GM23338 (cell line): ENCODE measurements around the gene MUC5B. TPM values are rescaled to one million over a fixed set of nuclear protein-coding genes. Genes with fewer than 3 reads are reported as not detected.

Experiments
- ATAC-seq: fragments of 200-7000 bp; cut with Tn5 transposase; 3 replicates; pipeline ENCODE4 v1.9.1; 2020
- DNase-seq: peaks from one replicate; pipeline ENCODE4 v3.0.0-alpha.2; 2015; ENCODE audit warnings: low spot score
- H2AFZ ChIP-seq: fragments of 200-600 bp; sonication (generic); 2 replicates; pipeline ENCODE4 v1.8.0; 2016; ENCODE audit warnings: antibody characterized with exemption, mild to moderate bottlenecking, moderate library complexity
- H3F3A ChIP-seq: fragments of 200-600 bp; sonication (generic); replicated peaks from 2 replicates; pipeline ENCODE4 v1.8.0; 2017; ENCODE audit warnings: antibody characterized with exemption, mixed run types, low read depth
- H3K27ac ChIP-seq: fragments of 200-600 bp; sonication (generic); 2 replicates; pipeline ENCODE4 v1.6.1; 2016; ENCODE audit warnings: low read depth
- H3K27me3 ChIP-seq: fragments of 200-600 bp; sonication (generic); 2 replicates; pipeline ENCODE4 v1.8.0; 2016; ENCODE audit warnings: mild to moderate bottlenecking, mixed run types, moderate library complexity; ENCODE audit not compliant: insufficient read depth
- H3K36me3 ChIP-seq: fragments of 200-600 bp; sonication (generic); 2 replicates; pipeline ENCODE4 v1.8.0; 2016; ENCODE audit warnings: mild to moderate bottlenecking; ENCODE audit not compliant: insufficient read depth
- H3K4me1 ChIP-seq: fragments of 200-600 bp; sonication (generic); 2 replicates; pipeline ENCODE4 v1.8.0; 2016; ENCODE audit warnings: mild to moderate bottlenecking, moderate library complexity; ENCODE audit not compliant: insufficient read depth
- H3K4me2 ChIP-seq: fragments of 200-600 bp; sonication (generic); 2 replicates; pipeline ENCODE4 v1.7.1; 2017; ENCODE audit warnings: mixed run types
- H3K4me3 ChIP-seq: fragments of 200-600 bp; sonication (generic); 2 replicates; pipeline ENCODE4 v1.6.1; 2016; ENCODE audit warnings: mixed run types
- H3K79me2 ChIP-seq: fragments of 200-600 bp; sonication (generic); replicated peaks from 2 replicates; pipeline ENCODE4 v1.8.0; 2017; ENCODE audit warnings: mild to moderate bottlenecking; ENCODE audit not compliant: insufficient read depth
- H3K9me2 ChIP-seq: fragments of 200-600 bp; sonication (generic); 2 replicates; pipeline ENCODE4 v1.8.0; 2017; ENCODE audit not compliant: insufficient read depth
- H4K20me1 ChIP-seq: fragments of 200-600 bp; sonication (generic); replicated peaks from 2 replicates; pipeline ENCODE4 v1.8.0; 2017; ENCODE audit warnings: mild to moderate bottlenecking; ENCODE audit not compliant: insufficient read depth
- H3K27ac Mint-ChIP-seq: 2 replicates; pipeline ENCODE4 v1.8.0; 2020; ENCODE audit warnings: inconsistent platforms, mild to moderate bottlenecking, moderate library complexity, mixed read lengths
- H3K27me3 Mint-ChIP-seq: 3 replicates; pipeline ENCODE4 v1.8.0; 2022; ENCODE audit warnings: low read depth, mild to moderate bottlenecking, moderate library complexity, mixed read lengths, inconsistent platforms; ENCODE audit not compliant: insufficient read depth, poor library complexity
- H3K36me3 Mint-ChIP-seq: 3 replicates; pipeline ENCODE4 v1.8.0; 2021; ENCODE audit warnings: low read depth, mild to moderate bottlenecking, inconsistent platforms, moderate library complexity, mixed read lengths
- H3K4me1 Mint-ChIP-seq: 3 replicates; pipeline ENCODE4 v1.8.0; 2020; ENCODE audit warnings: mild to moderate bottlenecking, inconsistent platforms, mixed read lengths
- H3K4me3 Mint-ChIP-seq: 3 replicates; pipeline ENCODE4 v1.8.0; 2021; ENCODE audit warnings: moderate library complexity, mild to moderate bottlenecking, inconsistent platforms, mixed read lengths
- H3K9me3 Mint-ChIP-seq: 3 replicates; pipeline ENCODE4 v1.8.0; 2020; ENCODE audit warnings: moderate library complexity, mild to moderate bottlenecking, inconsistent platforms, mixed read lengths
- CREB1 ChIP-seq: fragments of 250-450 bp; sonication (Bioruptor Pico); IDR thresholded peaks from 2 replicates; pipeline ENCODE4 v1.5.0; 2020; ENCODE audit warnings: low read depth, mild to moderate bottlenecking, moderate library complexity
- CTCF ChIP-seq, 2 experiments: fragments of 200-600 bp in 1 of 2; sonication (generic) in 1 of 2; conservative IDR thresholded peaks; 2 replicates each; pipeline versions ENCODE4 v1.5.1 to v1.6.1; 2016 to 2017; ENCODE audit warnings: antibody characterized with exemption in 2 of 2, low read depth in 2 of 2, mild to moderate bottlenecking in 2 of 2, moderate library complexity in 1 of 2
- ETS1 ChIP-seq: IDR thresholded peaks from 2 replicates; pipeline ENCODE4 v1.6.1; 2016; ENCODE audit warnings: antibody characterized with exemption
- EZH2 ChIP-seq: fragments of 200-600 bp; sonication (generic); IDR thresholded peaks from one replicate; pipeline ENCODE4 v1.8.0; 2017; ENCODE audit warnings: antibody characterized with exemption, mild to moderate bottlenecking, low read depth; ENCODE audit not compliant: unreplicated experiment
- EZH2phosphoT487 ChIP-seq: fragments of 200-600 bp; sonication (generic); IDR thresholded peaks from one replicate; pipeline ENCODE4 v1.8.1; 2018; ENCODE audit warnings: antibody characterized with exemption; ENCODE audit not compliant: unreplicated experiment
- NANOG ChIP-seq: IDR thresholded peaks from 2 replicates; pipeline ENCODE4 v1.6.1; 2016; ENCODE audit warnings: antibody characterized with exemption, borderline replicate concordance
- POLR2AphosphoS5 ChIP-seq: IDR thresholded peaks from 2 replicates; pipeline ENCODE4 v1.6.1; 2016; ENCODE audit warnings: antibody characterized with exemption, low read depth
- REST ChIP-seq: IDR thresholded peaks from one replicate; pipeline ENCODE4 v1.6.1; 2018; ENCODE audit warnings: antibody characterized with exemption; ENCODE audit not compliant: unreplicated experiment
- STAT1 ChIP-seq: IDR thresholded peaks from one replicate; pipeline ENCODE4 v1.6.1; 2016; ENCODE audit warnings: antibody characterized with exemption; ENCODE audit not compliant: unreplicated experiment
- ZNF114 ChIP-seq: fragments of 250-450 bp; sonication (Bioruptor Pico); IDR thresholded peaks from 2 replicates; pipeline ENCODE4 v1.5.0; 2020; ENCODE audit warnings: mild to moderate bottlenecking, moderate library complexity
- ZNF331 ChIP-seq: fragments of 250-450 bp; sonication (Bioruptor Pico); IDR thresholded peaks from 2 replicates; pipeline ENCODE4 v1.5.0; 2020; ENCODE audit warnings: low read depth, mild to moderate bottlenecking, moderate library complexity
- ZNF462 ChIP-seq: fragments of 250-450 bp; sonication (Bioruptor Pico); IDR thresholded peaks from 2 replicates; pipeline ENCODE4 v1.5.0; 2020; ENCODE audit warnings: mild to moderate bottlenecking, moderate library complexity
- polyA plus RNA-seq: library from polyadenylated mRNA; unstranded; fragments of >200 nt; fragmentation: Nextera tagmentation; extraction: Ambion mirVana; gene quantifications from 2 replicates; pipeline ENCODE4 v1.2.1, GENCODE V29; 2016
- total RNA-seq: library from RNA; depleted of rRNA; stranded (reverse); fragments of >200 nt; shearing (Covaris generic); gene quantifications from 2 replicates; pipeline ENCODE4 v1.2.3, GENCODE V29; 2014

MUC5B gene
- total and polyA plus RNA-seq, 2 experiments from 2014 or later: 0.18 to 0.90 TPM

- H3K27ac ChIP-seq: no peak overlapping the region
- H3K36me3 Mint-ChIP-seq: peaks cover 7% of the 10 kb centered on the region; the same call in 1 of the 3 replicates
- no peaks in the 10 kb centered on the region for H3K27me3 ChIP-seq
- ATAC-seq (no peak; the same call in 2 of the 3 replicates), DNase-seq (no peak)
- H3K4me2 ChIP-seq: no peak overlapping the region
- H3K4me1 ChIP-seq: no peaks in the 10 kb centered on the region
- H3K4me3 ChIP-seq: no peak overlapping the region
- H3K79me2 ChIP-seq: no peaks in the 10 kb centered on the region
- H3K27ac Mint-ChIP-seq: no peak overlapping the region
- no peaks in the 10 kb centered on the region; the same call in 2 of the 3 replicates for H3K4me1 Mint-ChIP-seq
- H4K20me1 ChIP-seq: no peaks in the 10 kb centered on the region
- no peaks in the 10 kb centered on the region for H3K36me3 ChIP-seq
- peaks cover 35% of the 10 kb centered on the region for H3K9me3 Mint-ChIP-seq
- H3K9me2 ChIP-seq: no peaks in the 10 kb centered on the region
- no peak overlapping the region for H3K4me3 Mint-ChIP-seq
- H2AFZ ChIP-seq: no peak overlapping the region
- H3F3A ChIP-seq: no peaks in the 10 kb centered on the region
- TF ChIP-seq ETS1 (no peak), ZNF462 (CRISPR knock-in tag) (no peak), REST (no peak), NANOG (no peak), STAT1 (no peak), ZNF331 (CRISPR knock-in tag) (no peak), EZH2phosphoT487 (no peak), POLR2AphosphoS5 (no peak), EZH2 (no peak), ZNF114 (CRISPR knock-in tag) (no peak), CTCF (conservative IDR thresholded peaks at IDR 0.05; ENCODE audit: low read depth in 2 of 2) (no peak), CREB1 (CRISPR knock-in tag) (no peak)
- H3K27me3 Mint-ChIP-seq: peaks cover 10% of the 10 kb centered on the region
Observed at GRCh38 chr11:1208394-1209261, 14.2 kb upstream of the MUC5B start.
